Naive thymus-derived CD4-positive, alpha-beta T cell (primary cell): Measurements from ENCODE around the gene ATP11B. TPM values are rescaled to one million over a fixed set of nuclear protein-coding genes. Genes with fewer than 3 reads are reported as not detected.

Experiments
- ATAC-seq: fragments of 150-1000 bp; cut with Tn5 transposase; 2 replicates; pipeline ENCODE4 v1.10.0; 2021; ENCODE audit warnings: mild to moderate bottlenecking, moderate library complexity
- CTCF ChIA-PET: fragments of 350-600 bp; sonication (Branson Sonifier 250); formaldehyde crosslinking; loops from one replicate; lab custom pipeline; 2021; ENCODE audit warnings: antibody characterized with exemption; lab: Charles Lee
- POLR2A ChIA-PET: fragments of 350-600 bp; sonication (Branson Sonifier 250); formaldehyde crosslinking; loops from one replicate; lab custom pipeline; 2021; ENCODE audit warnings: antibody characterized with exemption, inconsistent platforms; lab: Charles Lee
- DNase-seq, 9 donors: peaks; one replicate each; pipeline versions ENCODE4 v3.0.0 to v3.0.0-alpha.2; 2020 to 2022; ENCODE audit warnings: mixed read lengths in 1 of 9
- H3K27ac ChIP-seq: one replicate; pipeline ENCODE4 v1.7.0; 2013; ENCODE audit warnings: mild to moderate bottlenecking, low read depth, low read length, moderate library complexity
- H3K27me3 ChIP-seq, 2 donors: one replicate each; pipeline ENCODE4 v1.7.0; 2013; ENCODE audit warnings: low read length in 2 of 2, mild to moderate bottlenecking in 2 of 2, moderate library complexity in 2 of 2; ENCODE audit not compliant: control insufficient read depth in 2 of 2, insufficient read depth in 2 of 2
- H3K36me3 ChIP-seq, 3 experiments: 1 replicate in 2 of 3; 2 replicates in 1 of 3; pipeline ENCODE4 v1.7.0; 2013; ENCODE audit warnings: low read length in 3 of 3, mild to moderate bottlenecking in 3 of 3, moderate library complexity in 1 of 3; ENCODE audit not compliant: insufficient read depth in 3 of 3, control insufficient read depth in 2 of 3
- H3K4me1 ChIP-seq, 2 donors: one replicate each; pipeline ENCODE4 v1.7.0; 2013; ENCODE audit warnings: low read length in 2 of 2, mild to moderate bottlenecking in 2 of 2, moderate library complexity in 1 of 2; ENCODE audit not compliant: control insufficient read depth in 2 of 2, insufficient read depth in 2 of 2
- H3K4me3 ChIP-seq: 2 replicates; pipeline ENCODE4 v1.7.0; 2013; ENCODE audit warnings: mild to moderate bottlenecking, low read length
- H3K9me3 ChIP-seq, 3 experiments: 1 replicate in 2 of 3; 2 replicates in 1 of 3; pipeline ENCODE4 v1.7.0; 2013; ENCODE audit warnings: low read length in 3 of 3; ENCODE audit not compliant: control insufficient read depth in 2 of 3
- H3K27ac Mint-ChIP-seq, 9 donors: one replicate each; pipeline ENCODE4 v1.8.0; 2020 to 2022; ENCODE audit warnings: mixed read lengths in 9 of 9, mild to moderate bottlenecking in 8 of 9, moderate library complexity in 5 of 9, inconsistent platforms in 2 of 9
- H3K27me3 Mint-ChIP-seq, 5 donors: one replicate each; pipeline ENCODE4 v1.8.0; 2021 to 2022; ENCODE audit warnings: mixed read lengths in 5 of 5, mild to moderate bottlenecking in 1 of 5
- H3K36me3 Mint-ChIP-seq, 5 donors: one replicate each; pipeline ENCODE4 v1.8.0; 2020 to 2022; ENCODE audit warnings: mixed read lengths in 5 of 5, mild to moderate bottlenecking in 3 of 5, inconsistent platforms in 1 of 5
- H3K4me1 Mint-ChIP-seq, 7 donors: one replicate each; pipeline ENCODE4 v1.8.0; 2020 to 2022; ENCODE audit warnings: mixed read lengths in 7 of 7, mild to moderate bottlenecking in 3 of 7, inconsistent platforms in 1 of 7
- H3K4me3 Mint-ChIP-seq, 10 donors: one replicate each; pipeline ENCODE4 v1.8.0; 2020 to 2022; ENCODE audit warnings: mild to moderate bottlenecking in 10 of 10, mixed read lengths in 10 of 10, moderate library complexity in 6 of 10, inconsistent platforms in 2 of 10
- H3K9me3 Mint-ChIP-seq, 11 donors: one replicate each; pipeline ENCODE4 v1.8.0; 2020 to 2022; ENCODE audit warnings: mixed read lengths in 11 of 11, mild to moderate bottlenecking in 4 of 11, inconsistent platforms in 1 of 11, moderate library complexity in 1 of 11
- intact Hi-C, 2 donors: fragments of 100-400 bp; cut with micrococcal nuclease; formaldehyde crosslinking; loops; one replicate each; pipeline ENCODE4 v1.15.1; 2023
- polyA plus RNA-seq, 2 donors: library from polyadenylated mRNA; unstranded; fragments of 300-500 nt; fragmentation: Illumina TruSeq; gene quantifications; one replicate each; pipeline ENCODE4 v1.2.3, GENCODE V29; 2021
- total RNA-seq, 6 experiments: library from RNA in 5 of 6; stranded (reverse) in 5 of 6; gene quantifications; 1 replicate in 5 of 6; 2 replicates in 1 of 6; pipeline ENCODE4 v1.2.3 and lab custom pipeline; 2021 to 2026

Gene ATP11B
- total and polyA plus RNA-seq, 7 experiments from 2014 or later: 28.4 to 136 (median 113) TPM

GRCh38 chr3:182967218-182968204, 174.2 kb downstream of the ATP11B start:
- peak overlapping the region in 9 of 10 donors; percentile 6 to 61 (median 49) for H3K4me3 Mint-ChIP-seq
- no peak overlapping the region for H3K4me3 ChIP-seq
- ATAC-seq: peak; percentile 67
- no peaks in the 10 kb centered on the region for H3K36me3 ChIP-seq
- no peak overlapping the region for H3K27ac ChIP-seq
- CTCF ChIA-PET: no interaction called here
- H3K4me1 ChIP-seq: peaks cover 0 to 17% of the 10 kb centered on the region in 2 donors
- intact Hi-C loops: no loop called here
- peaks cover 41 to 73% (median 69%) of the 10 kb centered on the region in 7 donors for H3K4me1 Mint-ChIP-seq
- H3K9me3 ChIP-seq: no peaks in the 10 kb centered on the region
- POLR2A ChIA-PET: interaction anchor here (1.2 kb wide), 1 partner anchor 14 kb away, joined by 5 read pairs; no protein-coding TSS in a partner anchor
- DNase-seq: peak in 5 of 9 donors; percentile 28 to 49 (median 41)
- H3K27me3 Mint-ChIP-seq: no peaks in the 10 kb centered on the region
- H3K9me3 Mint-ChIP-seq: no peaks in the 10 kb centered on the region
- peaks cover 3 to 16% (median 10%) of the 10 kb centered on the region in 5 donors for H3K36me3 Mint-ChIP-seq
- no peaks in the 10 kb centered on the region for H3K27me3 ChIP-seq
- H3K27ac Mint-ChIP-seq: peak overlapping the region in 8 of 9 donors; percentile 57 to 91 (median 72)

DNA sequence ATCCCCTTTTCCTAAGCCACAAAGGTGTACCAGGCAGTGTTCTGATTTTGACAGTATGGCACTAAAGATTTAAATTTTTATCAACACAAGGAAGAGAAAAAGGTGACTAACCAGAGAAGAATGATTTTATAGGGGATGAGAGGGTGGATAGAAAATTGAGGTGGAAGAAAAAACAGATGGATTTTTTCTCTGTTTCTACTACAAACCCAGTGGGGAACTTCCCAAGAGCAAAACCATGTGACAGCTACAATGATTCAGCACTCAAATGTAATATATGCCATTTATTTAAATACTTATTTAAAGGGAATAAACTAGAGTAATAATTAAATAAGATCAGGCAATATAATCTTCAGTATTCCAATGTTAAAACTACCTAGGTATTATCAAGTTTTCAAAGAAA, 176.0 kb downstream of the ATP11B start:
- CTCF ChIA-PET: no interaction called here
- Histone ChIP-seq H3K27ac (no peak overlapping the region), H3K9me3 (no peaks in the 10 kb centered on the region), H3K4me3 (no peak overlapping the region), H3K4me1 (peaks cover 0 to 17% of the 10 kb centered on the region in 2 donors), H3K27me3 (no peaks in the 10 kb centered on the region), H3K36me3 (no peaks in the 10 kb centered on the region)
- Mint-ChIP-seq H3K4me3 (no peak overlapping the region), H3K27me3 (no peaks in the 10 kb centered on the region), H3K9me3 (no peaks in the 10 kb centered on the region), H3K4me1 (peaks cover 38 to 80% (median 72%) of the 10 kb centered on the region in 7 donors), H3K27ac (peak overlapping the region in 3 of 9 donors; percentile 0 to 87 (median 17)), H3K36me3 (peaks cover 0 to 10% (median 7%) of the 10 kb centered on the region in 5 donors)
- ATAC-seq (no peak), DNase-seq (no peak)
- POLR2A ChIA-PET: interaction anchor here (0.6 to 2.4 kb wide), 2 partner anchors 9 to 198 kb away, joined by 6 to 17 read pairs; no protein-coding TSS in a partner anchor
- intact Hi-C loops: loop anchor here in 1 of 2 donors (1.0 kb wide), 1 partner anchor 10 kb away; no protein-coding TSS in a partner anchor

GRCh38 chr3:182969853-182970252, 176.5 kb downstream of the ATP11B start:
- peaks cover 38 to 78% (median 73%) of the 10 kb centered on the region in 7 donors for H3K4me1 Mint-ChIP-seq
- Histone ChIP-seq H3K9me3 (no peaks in the 10 kb centered on the region), H3K27ac (no peak overlapping the region), H3K4me1 (peaks cover 0 to 17% of the 10 kb centered on the region in 2 donors), H3K36me3 (no peaks in the 10 kb centered on the region), H3K4me3 (no peak overlapping the region), H3K27me3 (no peaks in the 10 kb centered on the region)
- DNase-seq: no peak
- H3K27ac Mint-ChIP-seq: peak overlapping the region in 1 of 9 donors; percentile 26
- ATAC-seq: no peak
- H3K36me3 Mint-ChIP-seq: peaks cover 0 to 10% (median 7%) of the 10 kb centered on the region in 5 donors
- H3K27me3 Mint-ChIP-seq: no peaks in the 10 kb centered on the region
- H3K9me3 Mint-ChIP-seq: no peaks in the 10 kb centered on the region
- intact Hi-C loops: loop anchor here in 1 of 2 donors (1.0 kb wide), 1 partner anchor 9 kb away; no protein-coding TSS in a partner anchor
- no peak overlapping the region for H3K4me3 Mint-ChIP-seq
- CTCF ChIA-PET: no interaction called here
- POLR2A ChIA-PET: interaction anchor here (0.6 to 2.4 kb wide), 2 partner anchors 9 to 197 kb away, joined by 6 to 17 read pairs; no protein-coding TSS in a partner anchor

- H3K36me3 ChIP-seq: no peaks in the 10 kb centered on the region
- H3K4me1 ChIP-seq: peaks cover 0 to 17% of the 10 kb centered on the region in 2 donors
- no peaks in the 10 kb centered on the region for H3K9me3 ChIP-seq
- intact Hi-C loops: no loop called here
- Mint-ChIP-seq H3K4me1 (peaks cover 44 to 75% (median 69%) of the 10 kb centered on the region in 7 donors), H3K9me3 (no peaks in the 10 kb centered on the region), H3K27me3 (no peaks in the 10 kb centered on the region), H3K27ac (peak overlapping the region in 2 of 9 donors; percentile 6 to 13), H3K36me3 (peaks cover 0 to 5% (median 3%) of the 10 kb centered on the region in 5 donors), H3K4me3 (peak overlapping the region in 1 of 10 donors; percentile 41)
- no peaks in the 10 kb centered on the region for H3K27me3 ChIP-seq
- ChIA-PET POLR2A (interaction anchor here (1.4 kb wide), 1 partner anchor 10 kb away, joined by 3 read pairs; no protein-coding TSS in a partner anchor), CTCF (interaction anchor here (0.7 kb wide), 1 partner anchor 9 kb away, joined by 3 read pairs; no protein-coding TSS in a partner anchor)
- no peak overlapping the region for H3K4me3 ChIP-seq
- H3K27ac ChIP-seq: no peak overlapping the region
- no peak for ATAC-seq
- DNase-seq: no peak
Observed at GRCh38 chr3:182970811-182971418, 177.6 kb downstream of the ATP11B start.

Other genes with a start within 250 kb of the ATP11B start
- 10 to 100 TPM; 23.7 to 53.0 (median 34.0) TPM for gene DCUN1D1, start 187.0 kb downstream of the ATP11B start, total RNA-seq
- 10 to 100 TPM; 22.2 to 23.9 TPM for gene DCUN1D1, start 187.0 kb downstream of the ATP11B start, polyA plus RNA-seq